DND-41 (cell line): ENCODE measurements around the gene DOCK8.
A peak's percentile ranks its signal among the peaks of the same experiment; 100 is the strongest.

Source experiments
- ATAC-seq: fragments of 200-7000 bp; cut with Tn5 transposase; 3 replicates; pipeline ENCODE4 v1.9.1; 2021; ENCODE audit warnings: low read depth; ENCODE audit not compliant: insufficient read depth
- DNase-seq: peaks from one replicate; pipeline ENCODE4 v3.0.0-alpha.2; 2020
- H2AFZ ChIP-seq: 2 replicates; pipeline ENCODE4 v1.6.0; 2012; ENCODE audit warnings: low read depth, low read length
- H3K27ac ChIP-seq: 2 replicates; pipeline ENCODE4 v1.5.1; 2012; ENCODE audit warnings: low read length, inconsistent platforms
- H3K27me3 ChIP-seq: fragments of 200-600 bp; sonication (generic); 2 replicates; pipeline ENCODE4 v1.6.0; 2012; ENCODE audit warnings: low read length, mild to moderate bottlenecking, inconsistent platforms; ENCODE audit not compliant: insufficient read depth, poor library complexity
- H3K36me3 ChIP-seq: 2 replicates; pipeline ENCODE4 v1.5.1; 2012; ENCODE audit warnings: low read length, inconsistent platforms; ENCODE audit not compliant: insufficient read depth
- H3K4me1 ChIP-seq: 2 replicates; pipeline ENCODE4 v1.5.1; 2012; ENCODE audit warnings: mild to moderate bottlenecking, low read length; ENCODE audit not compliant: insufficient read depth
- H3K4me2 ChIP-seq: 2 replicates; pipeline ENCODE4 v1.6.0; 2012; ENCODE audit warnings: mild to moderate bottlenecking, moderate library complexity, low read length, inconsistent platforms; ENCODE audit not compliant: insufficient read depth
- H3K4me3 ChIP-seq, 2 experiments: fragments of 200-600 bp in 1 of 2; shearing (Covaris generic) in 1 of 2; 2 replicates each; pipeline ENCODE4 v1.5.1; 2012 to 2016; ENCODE audit warnings: inconsistent platforms in 2 of 2, low read length in 2 of 2, mild to moderate bottlenecking in 2 of 2, low read depth in 1 of 2, moderate library complexity in 1 of 2
- H3K79me2 ChIP-seq: 2 replicates; pipeline ENCODE4 v1.6.0; 2012; ENCODE audit warnings: low read length, inconsistent platforms; ENCODE audit not compliant: insufficient read depth
- H3K9ac ChIP-seq: 2 replicates; pipeline ENCODE4 v1.6.0; 2012; ENCODE audit warnings: low read depth, mild to moderate bottlenecking, inconsistent platforms, low read length, moderate library complexity
- H3K9me3 ChIP-seq: 2 replicates; pipeline ENCODE4 v1.5.1; 2012; ENCODE audit warnings: low read length, moderate library complexity, mild to moderate bottlenecking, inconsistent platforms; ENCODE audit not compliant: insufficient read depth, severe bottlenecking
- H4K20me1 ChIP-seq: 2 replicates; pipeline ENCODE4 v1.6.0; 2012; ENCODE audit warnings: low read length; ENCODE audit not compliant: insufficient read depth
- EZH2 ChIP-seq: IDR thresholded peaks from 3 replicates; pipeline ENCODE4 v1.6.1; 2012; ENCODE audit warnings: borderline replicate concordance, low read depth, mild to moderate bottlenecking, moderate library complexity, low read length, inconsistent platforms; ENCODE audit not compliant: severe bottlenecking
- TF ChIP-seq, protein P1 (sequence below): IDR thresholded peaks from 2 replicates; pipeline ENCODE4 v1.5.1; 2012; ENCODE audit warnings: borderline replicate concordance, low read length, moderate library complexity, mild to moderate bottlenecking; ENCODE audit not compliant: poor library complexity, severe bottlenecking; ENCODE audit errors: extremely low read depth

DOCK8 gene

DNA sequence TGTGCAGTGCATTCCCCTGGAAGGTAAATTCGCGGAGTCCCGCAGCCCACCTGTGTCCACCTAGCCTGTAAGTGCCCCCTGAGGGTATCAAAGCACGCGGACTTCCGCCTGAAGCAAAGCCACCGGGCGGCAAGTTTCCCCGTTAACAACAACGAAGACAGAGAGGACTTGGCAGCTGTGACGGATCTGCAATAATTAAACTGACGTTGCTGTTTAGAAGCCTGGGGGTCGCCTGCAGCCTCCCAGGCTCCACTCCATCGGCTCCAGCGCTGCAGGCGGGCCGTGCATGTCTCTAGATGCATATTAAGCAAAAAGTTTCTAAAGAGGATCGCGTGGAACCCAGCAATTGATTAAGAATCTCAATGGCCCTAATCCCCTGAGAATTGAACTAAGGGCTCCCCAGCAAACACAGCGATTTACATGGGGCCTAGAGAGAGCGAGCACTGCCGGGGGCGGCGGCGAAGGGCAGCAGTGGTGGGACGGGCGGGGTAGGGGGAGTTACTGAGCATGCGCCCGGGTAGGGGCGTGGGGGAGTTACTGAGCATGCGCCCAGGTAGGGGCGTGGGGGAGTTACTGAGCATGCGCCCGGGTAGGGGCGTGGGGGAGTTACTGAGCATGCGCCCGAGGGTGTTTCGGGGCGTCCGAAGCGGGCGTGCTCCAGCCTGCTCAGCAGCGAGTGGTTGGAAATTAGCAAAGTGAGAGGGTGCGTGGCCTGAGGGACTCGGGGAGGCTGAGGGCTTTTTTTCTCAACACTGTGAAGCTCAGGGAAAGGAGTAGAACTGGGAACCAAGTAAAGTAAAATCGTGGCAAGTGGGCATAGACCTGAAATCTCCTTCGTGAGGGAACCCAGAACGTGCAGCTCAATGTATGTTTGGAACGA, 255.2 kb downstream of the DOCK8 start:
- TF ChIP-seq EZH2: no peak
- TF ChIP-seq, protein P1, sequence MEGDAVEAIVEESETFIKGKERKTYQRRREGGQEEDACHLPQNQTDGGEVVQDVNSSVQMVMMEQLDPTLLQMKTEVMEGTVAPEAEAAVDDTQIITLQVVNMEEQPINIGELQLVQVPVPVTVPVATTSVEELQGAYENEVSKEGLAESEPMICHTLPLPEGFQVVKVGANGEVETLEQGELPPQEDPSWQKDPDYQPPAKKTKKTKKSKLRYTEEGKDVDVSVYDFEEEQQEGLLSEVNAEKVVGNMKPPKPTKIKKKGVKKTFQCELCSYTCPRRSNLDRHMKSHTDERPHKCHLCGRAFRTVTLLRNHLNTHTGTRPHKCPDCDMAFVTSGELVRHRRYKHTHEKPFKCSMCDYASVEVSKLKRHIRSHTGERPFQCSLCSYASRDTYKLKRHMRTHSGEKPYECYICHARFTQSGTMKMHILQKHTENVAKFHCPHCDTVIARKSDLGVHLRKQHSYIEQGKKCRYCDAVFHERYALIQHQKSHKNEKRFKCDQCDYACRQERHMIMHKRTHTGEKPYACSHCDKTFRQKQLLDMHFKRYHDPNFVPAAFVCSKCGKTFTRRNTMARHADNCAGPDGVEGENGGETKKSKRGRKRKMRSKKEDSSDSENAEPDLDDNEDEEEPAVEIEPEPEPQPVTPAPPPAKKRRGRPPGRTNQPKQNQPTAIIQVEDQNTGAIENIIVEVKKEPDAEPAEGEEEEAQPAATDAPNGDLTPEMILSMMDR: no peak
- peak overlapping the region; percentile 82 for H3K27ac ChIP-seq
- peak overlapping the region; percentile 70 for H3K9ac ChIP-seq
- H3K27me3 ChIP-seq: no peaks in the 10 kb centered on the region
- peaks cover 10% of the 10 kb centered on the region for H3K36me3 ChIP-seq
- peak; percentile 93 for ATAC-seq
- peaks cover 27% of the 10 kb centered on the region for H3K4me1 ChIP-seq
- H4K20me1 ChIP-seq: no peaks in the 10 kb centered on the region
- no peaks in the 10 kb centered on the region for H3K79me2 ChIP-seq
- peak overlapping the region; percentile 99 for H3K4me2 ChIP-seq
- no peaks in the 10 kb centered on the region for H3K9me3 ChIP-seq
- H2AFZ ChIP-seq: peak overlapping the region; percentile 99
- H3K4me3 ChIP-seq: peak overlapping the region; percentile 40 to 90
- DNase-seq: peak; percentile 81

DNA sequence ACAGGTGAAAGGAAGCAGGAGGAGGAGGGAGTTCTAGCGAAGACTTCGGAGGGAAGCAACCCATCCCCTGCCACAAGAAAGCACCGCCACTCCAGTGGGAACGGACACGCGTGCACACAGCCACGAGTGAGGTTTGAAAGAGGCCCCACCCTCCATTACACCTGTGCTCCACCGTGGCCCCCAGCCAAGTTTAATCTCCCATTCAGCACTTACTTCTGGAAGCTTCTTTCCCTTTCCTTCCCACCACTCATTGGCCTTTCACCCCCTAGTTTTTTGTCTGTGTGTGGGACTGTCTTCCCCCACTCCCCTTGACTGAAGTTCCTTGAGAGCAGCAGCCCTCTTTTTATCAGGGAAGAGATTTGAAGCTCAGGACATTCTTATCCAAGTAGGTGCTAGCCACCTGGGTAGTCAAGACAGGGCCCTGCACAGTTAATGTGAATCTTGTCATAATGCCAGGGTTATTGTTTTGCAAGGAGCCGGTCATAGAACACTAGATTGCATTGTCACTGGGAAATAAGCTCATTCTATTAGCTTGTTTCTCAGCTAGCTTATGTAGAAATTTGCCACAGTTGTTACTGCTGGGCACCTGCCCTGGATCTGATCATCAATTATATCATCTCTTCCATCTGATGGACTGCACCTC, 256.0 kb downstream of the DOCK8 start:
- H3K9me3 ChIP-seq: no peaks in the 10 kb centered on the region
- H4K20me1 ChIP-seq: no peaks in the 10 kb centered on the region
- H3K36me3 ChIP-seq: peaks cover 4% of the 10 kb centered on the region
- TF ChIP-seq EZH2: no peak
- TF ChIP-seq, protein P1: no peak
- no peaks in the 10 kb centered on the region for H3K79me2 ChIP-seq
- peak overlapping the region; percentile 99 for H2AFZ ChIP-seq
- H3K27me3 ChIP-seq: no peaks in the 10 kb centered on the region
- H3K27ac ChIP-seq: peak overlapping the region; percentile 82
- peaks cover 27% of the 10 kb centered on the region for H3K4me1 ChIP-seq
- H3K9ac ChIP-seq: peak overlapping the region; percentile 70
- H3K4me2 ChIP-seq: peak overlapping the region; percentile 99
- peak overlapping the region; percentile 40 to 90 for H3K4me3 ChIP-seq
- no peak for DNase-seq
- no peak for ATAC-seq

DNA sequence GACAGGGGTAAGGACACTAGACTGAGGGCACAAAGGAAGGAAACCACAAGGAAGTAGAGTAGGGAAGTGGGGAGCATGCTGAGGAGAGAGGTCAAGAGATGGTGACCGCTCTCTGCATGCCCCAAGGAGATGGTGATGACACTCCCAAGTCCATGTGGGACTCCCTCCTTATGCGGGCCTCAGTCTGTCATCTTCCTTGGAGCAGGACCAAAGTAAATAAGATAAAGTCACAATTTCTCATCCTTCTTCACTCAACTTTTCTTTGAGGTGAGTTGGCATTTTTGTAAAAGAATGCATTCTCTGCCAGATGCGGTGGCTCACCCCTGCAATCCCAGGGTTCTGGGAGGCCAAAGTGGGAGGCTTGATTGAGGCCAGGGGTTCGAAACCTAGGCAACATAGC, 256.7 kb downstream of the DOCK8 start:
- H3K4me2 ChIP-seq: peak overlapping the region; percentile 99
- no peaks in the 10 kb centered on the region for H3K27me3 ChIP-seq
- H4K20me1 ChIP-seq: no peaks in the 10 kb centered on the region
- H3K27ac ChIP-seq: no peak overlapping the region
- H3K36me3 ChIP-seq: no peaks in the 10 kb centered on the region
- H3K4me3 ChIP-seq: peak overlapping the region in 1 of 2 experiments; percentile 90; a peak in 1 of 4 replicates
- H3K79me2 ChIP-seq: no peaks in the 10 kb centered on the region
- no peak overlapping the region for H2AFZ ChIP-seq
- H3K9ac ChIP-seq: no peak overlapping the region
- ATAC-seq: no peak
- TF ChIP-seq, protein P1: no peak
- TF ChIP-seq EZH2: no peak
- no peak for DNase-seq
- peaks cover 27% of the 10 kb centered on the region for H3K4me1 ChIP-seq
- H3K9me3 ChIP-seq: no peaks in the 10 kb centered on the region
